Measurements from ENCODE around the gene TMEM63C.

Gene TMEM63C

GRCh38 chr14:77181603-77182437, at the start of gene TMEM63C:
TMEM63C (plus strand) TSS chr14:77181798; CDS start chr14:77218814, 37,016 bp downstream.
- peak; percentile 23 for DNase-seq

- no peak for DNase-seq
These were observed 49.6 kb upstream of the TMEM63C start for GRCh38 chr14:77131871-77132486.

GRCh38 chr14:77133720-77134338, 47.8 kb upstream of the TMEM63C start:
- peak; percentile 30 for DNase-seq

- DNase-seq, result no peak
These were observed 42.6 kb upstream of the TMEM63C start for GRCh38 chr14:77139022-77139421.

- peak; percentile 14 for DNase-seq
These were observed 41.8 kb upstream of the TMEM63C start for GRCh38 chr14:77139540-77140358.

- DNase-seq, result no peak
These were observed 41.0 kb upstream of the TMEM63C start for GRCh38 chr14:77140359-77141213.

- DNase-seq, result no peak
These were observed 40.2 kb upstream of the TMEM63C start, which contains the start of gene ZDHHC22 for GRCh38 chr14:77141214-77142004. ZDHHC22 (minus strand) TSS chr14:77141791; CDS start chr14:77139738, 2,053 bp downstream.

GRCh38 chr14:77142005-77142800, 39.4 kb upstream of the TMEM63C start:
- no peak for DNase-seq

- no peak for DNase-seq
These were observed 38.5 kb upstream of the TMEM63C start for GRCh38 chr14:77143071-77143470.

GRCh38 chr14:77144412-77145115, 37.0 kb upstream of the TMEM63C start:
- no peak for DNase-seq

GRCh38 chr14:77145975-77146740, 35.4 kb upstream of the TMEM63C start:
- DNase-seq, result no peak

- DNase-seq, result no peak
These were observed 32.9 kb upstream of the TMEM63C start for GRCh38 chr14:77148510-77149231.

GRCh38 chr14:77151245-77151644, 30.4 kb upstream of the TMEM63C start:
- no peak for DNase-seq

GRCh38 chr14:77151918-77152588, 29.5 kb upstream of the TMEM63C start:
- no peak for DNase-seq

GRCh38 chr14:77153802-77154201, 27.8 kb upstream of the TMEM63C start:
- no peak for DNase-seq

- DNase-seq, result no peak
These were observed 27.2 kb upstream of the TMEM63C start for GRCh38 chr14:77154421-77154820.

- no peak for DNase-seq
These were observed 26.5 kb upstream of the TMEM63C start for GRCh38 chr14:77155083-77155482.

All from GDM1 (cell line).